K562 (cell line): ENCODE measurements around the gene CERS6. TPM values are rescaled to one million over a fixed set of nuclear protein-coding genes. Genes with fewer than 3 reads are reported as not detected.

ENCODE experiments used
- CHAMP1 ChIP-seq: fragments of 450-650 bp; IDR thresholded peaks from 2 replicates; pipeline ENCODE4 v1.6.1; 2016; ENCODE audit warnings: mild to moderate bottlenecking
- JUND ChIP-seq, 2 experiments: IDR thresholded peaks; 2 replicates in 1 of 2; 3 replicates in 1 of 2; pipeline ENCODE4 v1.6.1; 2011; ENCODE audit warnings: borderline replicate concordance in 2 of 2, low read depth in 2 of 2, low read length in 2 of 2, improper control_type of control experiment in 1 of 2, missing biosample characterization in 1 of 2, missing genetic modification characterization in 1 of 2, missing genetic modification reagents in 1 of 2
- KLF13 ChIP-seq: fragments of 450-650 bp; IDR thresholded peaks from 2 replicates; pipeline ENCODE4 v1.6.1; 2016; ENCODE audit warnings: missing genetic modification characterization, low read depth, mild to moderate bottlenecking, missing compliant biosample characterization, moderate library complexity, borderline replicate concordance
- MEIS2 ChIP-seq: fragments of 450-650 bp; IDR thresholded peaks from 2 replicates; pipeline ENCODE4 v1.6.1; 2014; ENCODE audit warnings: mild to moderate bottlenecking; ENCODE audit not compliant: partially characterized antibody
- MITF ChIP-seq: IDR thresholded peaks from 2 replicates; pipeline ENCODE4 v1.6.1; 2014; ENCODE audit warnings: antibody characterized with exemption
- MYBL2 ChIP-seq, 2 experiments: fragments of 450-650 bp in 1 of 2; sonication (generic) in 1 of 2; formaldehyde crosslinking in 1 of 2; IDR thresholded peaks; 2 replicates each; pipeline versions ENCODE4 v1.6.1 to v1.8.1; 2017 to 2022; ENCODE audit warnings: borderline replicate concordance in 1 of 2, inconsistent platforms in 1 of 2, low read depth in 1 of 2, mild to moderate bottlenecking in 1 of 2, missing genetic modification reagents in 1 of 2, moderate library complexity in 1 of 2
- NFYB ChIP-seq: IDR thresholded peaks from 2 replicates; pipeline ENCODE4 v1.6.1; 2011; ENCODE audit warnings: mild to moderate bottlenecking, moderate library complexity; ENCODE audit not compliant: insufficient read length; ENCODE audit errors: extremely low read depth
- NR2F6 ChIP-seq: fragments of 450-650 bp; formaldehyde crosslinking; IDR thresholded peaks from 2 replicates; pipeline ENCODE4 v1.4.0; 2020; ENCODE audit warnings: mild to moderate bottlenecking
- TFAP4 ChIP-seq: sonication (generic); formaldehyde crosslinking; IDR thresholded peaks from 2 replicates; pipeline ENCODE4 v1.8.0; 2022; ENCODE audit warnings: missing genetic modification reagents, mild to moderate bottlenecking, moderate library complexity, borderline replicate concordance
- polyA plus RNA-seq, 8 experiments: library from polyadenylated mRNA; depleted of rRNA in 4 of 8; stranded (reverse) in 5 of 8; unstranded in 3 of 8; fragments of >200 nt; fragmentation: Nextera tagmentation in 2 of 8; fragmentation: Illumina TruSeq in 1 of 8; extraction: Ambion mirVana in 2 of 8; extraction: Trizol in 1 of 8; gene quantifications; 2 replicates each; pipeline versions ENCODE4 v1.2.1 to v1.2.3, GENCODE V29; 2011 to 2014; ENCODE audit warnings: inconsistent platforms in 1 of 8, missing spikeins in 1 of 8
- total RNA-seq, 7 experiments: library from RNA; depleted of rRNA in 6 of 7; stranded (reverse); fragments of >200 nt in 6 of 7; fragmentation: Illumina TruSeq in 2 of 7; extraction: Trizol in 2 of 7; gene quantifications; 2 replicates each; pipeline versions ENCODE4 v1.2.1 to v1.2.3, GENCODE V29; 2011 to 2021; ENCODE audit warnings: low replicate concordance in 1 of 7

CERS6 gene
- total and polyA plus RNA-seq, 9 of the 15 experiments (the other 6 are each of a cell fraction or from before 2014, with no cell fraction given): 1.6 to 13.6 (median 11.4) TPM

- no peak for TF ChIP-seq MYBL2 (IDR thresholded peaks at IDR 0.05; ENCODE audit: low read depth)
- no peak for TF ChIP-seq MYBL2 (CRISPR knock-in tag; IDR thresholded peaks at IDR 0.05; ENCODE audit: borderline replicate concordance)
- TF ChIP-seq CHAMP1: no peak
- no peak for TF ChIP-seq NR2F6
- TF ChIP-seq TFAP4 (CRISPR knock-in tag): no peak
- TF ChIP-seq MEIS2: no peak
- TF ChIP-seq KLF13 (tag): no peak
- no peak for TF ChIP-seq JUND (IDR thresholded peaks at IDR 0.05; ENCODE audit: borderline replicate concordance, low read depth, low read length)
- TF ChIP-seq JUND (tag; IDR thresholded peaks at IDR 0.05; ENCODE audit: borderline replicate concordance, low read depth, low read length): no peak
- TF ChIP-seq MITF: no peak
- no peak for TF ChIP-seq NFYB
Observed at GRCh38 chr2:168543935-168544334, 87.9 kb downstream of the CERS6 start (continued).
